Adrenal gland (tissue), 5 donors: Measurements from ENCODE around the gene CADPS.

Source experiments
- CTCF ChIP-seq, 6 experiments: fragments of 450-650 bp in 4 of 6; fragments of 200-600 bp in 2 of 6; sonication (generic) in 1 of 6; IDR thresholded peaks; 1 replicate in 5 of 6; 2 replicates in 1 of 6; pipeline versions ENCODE4 v1.5.1 to v1.8.0; 2016 to 2021; ENCODE audit warnings: antibody characterized with exemption in 6 of 6, mild to moderate bottlenecking in 2 of 6, moderate library complexity in 1 of 6
- POLR2A ChIP-seq, 2 donors: fragments of 450-650 bp; IDR thresholded peaks; one replicate each; pipeline ENCODE4 v1.6.1; 2017; ENCODE audit warnings: antibody characterized with exemption in 2 of 2, mild to moderate bottlenecking in 2 of 2, moderate library complexity in 1 of 2
- donor health status: DM: no; HTN: no; CAD: no.

- TF ChIP-seq CTCF (IDR thresholded peaks at IDR 0.05) (no peak), POLR2A (IDR thresholded peaks at IDR 0.05) (no peak)
These were observed 202.8 kb downstream of the CADPS start for GRCh38 chr3:62672270-62672987.
